Prostate gland (tissue), 2 donors: ENCODE results near the gene TMC8. TPM values are rescaled to one million over a fixed set of nuclear protein-coding genes. Genes with fewer than 3 reads are reported as not detected.
"Not testable (repeated sequence)": the region's sequence is repeated elsewhere in the genome, so short reads cannot be mapped to it uniquely, and the experiment has no call there.

ENCODE experiments used
- DNase-seq: peaks from one replicate; pipeline ENCODE4 v3.0.0-alpha.2; 2019; ENCODE audit warnings: low spot score
- H3K27ac ChIP-seq, 2 donors: fragments of 200-600 bp; sonication (generic); 2 replicates each; pipeline ENCODE4 v1.5.1; 2017 to 2019
- H3K27me3 ChIP-seq: fragments of 200-600 bp; sonication (generic); replicated peaks from 2 replicates; pipeline ENCODE4 v1.5.1; 2019; ENCODE audit not compliant: insufficient read depth
- H3K36me3 ChIP-seq, 2 donors: fragments of 200-600 bp; sonication (generic); 1 replicate in 1 of 2; 2 replicates in 1 of 2; pipeline versions ENCODE4 v1.5.1 to v1.8.1; 2017 to 2019
- H3K4me1 ChIP-seq: fragments of 200-600 bp; sonication (generic); replicated peaks from 2 replicates; pipeline ENCODE4 v1.5.1; 2019
- H3K4me3 ChIP-seq, 2 donors: fragments of 200-600 bp; sonication (generic); 2 replicates each; pipeline ENCODE4 v1.5.1; 2017 to 2019
- H3K9me3 ChIP-seq: fragments of 200-600 bp; sonication (generic); 2 replicates; pipeline ENCODE4 v1.5.1; 2017
- CTCF ChIP-seq, 4 experiments: fragments of 200-600 bp in 2 of 4; fragments of 450-650 bp in 2 of 4; sonication (generic) in 2 of 4; IDR thresholded peaks; 1 replicate in 3 of 4; 2 replicates in 1 of 4; pipeline ENCODE4 v1.5.1; 2016 to 2019; ENCODE audit warnings: antibody characterized with exemption in 4 of 4, mild to moderate bottlenecking in 2 of 4, moderate library complexity in 2 of 4
- POLR2A ChIP-seq: fragments of 450-650 bp; IDR thresholded peaks from one replicate; pipeline ENCODE4 v1.6.1; 2016; ENCODE audit warnings: antibody characterized with exemption, mild to moderate bottlenecking
- POLR2AphosphoS5 ChIP-seq: sonication (generic); formaldehyde crosslinking; IDR thresholded peaks from one replicate; pipeline ENCODE4 v1.6.1; 2017; ENCODE audit warnings: antibody characterized with exemption
- WGBS: methylation state at CpG from one replicate; pipeline ENCODE4 v1.1.5; 2018; 5-methylcytosine and 5-hydroxymethylcytosine counted together
- intact Hi-C: fragments of 100-400 bp; cut with DNase I; formaldehyde crosslinking; loops from one replicate; pipeline ENCODE4 v1.14.2; 2022
- total RNA-seq, 2 donors: library from RNA; depleted of rRNA; stranded (reverse); fragments of >200 nt; gene quantifications; one replicate each; pipeline ENCODE4 v1.1.0, GENCODE V29; 2016

TMC8 gene
- total RNA-seq, 2 donors from 2014 or later, result 1.2 to 3.3 TPM

- intact Hi-C loops, result no loop called here
- TF ChIP-seq CTCF (IDR thresholded peaks at IDR 0.05) (no peak), POLR2A (no peak), POLR2AphosphoS5 (no peak)
- Histone ChIP-seq H3K9me3 (no peaks in the 10 kb centered on the region), H3K4me1 (no peaks in the 10 kb centered on the region), H3K27ac (no peak overlapping the region), H3K27me3 (no peaks in the 10 kb centered on the region), H3K4me3 (no peak overlapping the region), H3K36me3 (no peaks in the 10 kb centered on the region)
- WGBS, result 88% methylated on average over 9 of the region's 9 CpGs
- no peak for DNase-seq
Observed at GRCh38 chr17:78134899-78135385, 4.4 kb downstream of the TMC8 start.

GRCh38 chr17:78135858-78136500, 5.4 kb downstream of the TMC8 start:
- no peaks in the 10 kb centered on the region for H3K27me3 ChIP-seq
- no peaks in the 10 kb centered on the region for H3K4me1 ChIP-seq

GRCh38 chr17:78137392-78138203, 7.0 kb downstream of the TMC8 start:
- TF ChIP-seq POLR2AphosphoS5 (no peak), POLR2A (no peak), CTCF (IDR thresholded peaks at IDR 0.05) (no peak)
- Histone ChIP-seq H3K9me3 (no peaks in the 10 kb centered on the region), H3K27ac (no peak overlapping the region), H3K4me1 (no peaks in the 10 kb centered on the region), H3K4me3 (no peak overlapping the region), H3K36me3 (no peaks in the 10 kb centered on the region), H3K27me3 (no peaks in the 10 kb centered on the region)
- intact Hi-C loops, result no loop called here
- 79% methylated on average over 26 of the region's 26 CpGs for WGBS
- no peak for DNase-seq

More at GRCh38 chr17:78135858-78136500, 5.4 kb downstream of the TMC8 start:
- DNase-seq, result no peak
- 93% methylated on average over 9 of the region's 9 CpGs for WGBS
- no peak overlapping the region for H3K4me3 ChIP-seq
- H3K36me3 ChIP-seq, result no peaks in the 10 kb centered on the region
- H3K9me3 ChIP-seq, result no peaks in the 10 kb centered on the region
- H3K27ac ChIP-seq, result no peak overlapping the region
- TF ChIP-seq POLR2AphosphoS5 (no peak), POLR2A (no peak), CTCF (IDR thresholded peaks at IDR 0.05) (no peak)
- intact Hi-C loops, result no loop called here

GRCh38 chr17:78138204-78139060, 7.9 kb downstream of the TMC8 start:
- 90% methylated on average over 17 of the region's 17 CpGs for WGBS
- Histone ChIP-seq H3K4me1 (no peaks in the 10 kb centered on the region), H3K27me3 (no peaks in the 10 kb centered on the region), H3K27ac (no peak overlapping the region), H3K9me3 (no peaks in the 10 kb centered on the region), H3K36me3 (no peaks in the 10 kb centered on the region), H3K4me3 (no peak overlapping the region)
- intact Hi-C loops, result no loop called here
- TF ChIP-seq POLR2AphosphoS5 (no peak), POLR2A (no peak), CTCF (IDR thresholded peaks at IDR 0.05) (no peak)
- DNase-seq, result no peak

GRCh38 chr17:78139861-78140168, 9.2 kb downstream of the TMC8 start:
- not testable (repeated sequence) for H3K27ac ChIP-seq

More at GRCh38 chr17:78139861-78140168, 9.2 kb downstream of the TMC8 start:
- H3K36me3 ChIP-seq, H3K9me3 ChIP-seq, H3K27me3 ChIP-seq, H3K4me1 ChIP-seq, H3K4me3 ChIP-seq, DNase-seq, intact Hi-C loops: not testable (repeated sequence)
- WGBS, result 88% methylated on average over 12 of the region's 12 CpGs
